Right lobe of liver (tissue), 6 donors: ENCODE measurements around the gene AKR1C2. TPM values are rescaled to one million over a fixed set of nuclear protein-coding genes. Genes with fewer than 3 reads are reported as not detected.
"Not testable (repeated sequence)": the region's sequence is repeated elsewhere in the genome, so short reads cannot be mapped to it uniquely, and the experiment has no call there.

Source experiments
- ATAC-seq, 4 donors: fragments of 200-7000 bp; cut with Tn5 transposase; one replicate each; pipeline ENCODE4 v1.9.1; 2020; ENCODE audit warnings: mild to moderate bottlenecking in 4 of 4, moderate library complexity in 4 of 4
- DNase-seq, 3 donors: peaks; one replicate each; pipeline ENCODE4 v3.0.0-alpha.2; 2020
- H3K27ac ChIP-seq, 3 donors: fragments of 200-600 bp; one replicate each; pipeline ENCODE4 v1.8.0; 2022
- H3K27me3 ChIP-seq, 2 donors: fragments of 200-600 bp; one replicate each; pipeline ENCODE4 v1.8.0; 2022
- H3K36me3 ChIP-seq, 4 donors: fragments of 200-600 bp; sonication (generic) in 1 of 4; one replicate each; pipeline versions ENCODE4 v1.5.1 to v1.8.0; 2017 to 2022; ENCODE audit warnings: control low read depth in 1 of 4
- H3K4me1 ChIP-seq, 4 donors: fragments of 200-600 bp; sonication (generic) in 1 of 4; one replicate each; pipeline versions ENCODE4 v1.5.1 to v1.8.0; 2017 to 2022; ENCODE audit warnings: control low read depth in 1 of 4
- H3K4me3 ChIP-seq, 3 donors: fragments of 200-600 bp; one replicate each; pipeline ENCODE4 v1.8.0; 2022
- H3K9me3 ChIP-seq, 4 donors: fragments of 200-600 bp; sonication (generic) in 1 of 4; one replicate each; pipeline versions ENCODE4 v1.5.1 to v1.8.0; 2017 to 2022; ENCODE audit warnings: control low read depth in 1 of 4
- CTCF ChIP-seq, 4 donors: fragments of 200-600 bp in 3 of 4; fragments of 450-650 bp in 1 of 4; IDR thresholded peaks; one replicate each; pipeline versions ENCODE4 v1.5.1 to v1.8.0; 2016 to 2022; ENCODE audit warnings: antibody characterized with exemption in 4 of 4, mild to moderate bottlenecking in 2 of 4
- POLR2A ChIP-seq: fragments of 450-650 bp; IDR thresholded peaks from one replicate; pipeline ENCODE4 v1.6.1; 2017; ENCODE audit warnings: antibody characterized with exemption, mild to moderate bottlenecking
- WGBS: methylation state at CpG from one replicate; pipeline ENCODE4 v1.1.6; 2018; ENCODE audit warnings: low coverage, low lambda C conversion rate; ENCODE audit not compliant: insufficient coverage; ENCODE audit errors: missing lambda C conversion rate; 5-methylcytosine and 5-hydroxymethylcytosine counted together
- intact Hi-C, 2 donors: fragments of 100-400 bp; cut with DNase I; formaldehyde crosslinking; loops; one replicate each; pipeline versions ENCODE4 v1.11.2 to v1.14.1; 2022
- total RNA-seq, 6 experiments: library from RNA; depleted of rRNA in 2 of 6; stranded (reverse); fragments of >200 nt in 2 of 6; fragmentation: NEBNext Ultra II Directional in 3 of 6; extraction: Animal tissue kit (Norgen Biotek cat#: 25700) in 3 of 6; gene quantifications; one replicate each; pipeline versions ENCODE4 v1.1.0 to v1.2.4, GENCODE V29; 2016 to 2023
- donor health status: DM: no; HTN: yes; CAD: no.
- donor health status: DM: no; HTN: no; CAD: no.
- donor health status: DM: no; HTN: no; CAD: no.
- donor health status: DM: no; HTN: yes; CAD: no.
- donor health status: DM: no; HTN: yes; CAD: no.

The AKR1C2 gene
- total RNA-seq, 6 experiments from 2014 or later: 203 to 2,018 (median 421) TPM

GRCh38 chr10:5018671-5019277 is 15.1 kb upstream of the AKR1C2 start:
- H3K9me3 ChIP-seq, H3K36me3 ChIP-seq, H3K4me3 ChIP-seq, H3K27me3 ChIP-seq, intact Hi-C loops: not testable (repeated sequence)
- 25% methylated on average over 2 of the region's 3 CpGs for WGBS
- peak; percentile 84 to 95 (median 89) for ATAC-seq
- H3K4me1 ChIP-seq: peaks cover 0 to 32% (median 2%) of the 10 kb centered on the region in 4 donors
- H3K27ac ChIP-seq: peak overlapping the region; percentile 47 to 72 (median 54)
- peak; percentile 24 to 48 (median 38) for TF ChIP-seq CTCF (IDR thresholded peaks at IDR 0.05)
- DNase-seq: peak; percentile 45 to 60 (median 56)

- no peak for ATAC-seq
- Histone ChIP-seq H3K4me3 (no peak overlapping the region), H3K27me3 (no peaks in the 10 kb centered on the region), H3K36me3 (no peaks in the 10 kb centered on the region), H3K4me1 (peaks cover 0 to 32% (median 2%) of the 10 kb centered on the region in 4 donors), H3K27ac (peak overlapping the region in 1 of 3 donors; percentile 72), H3K9me3 (no peaks in the 10 kb centered on the region)
- no peak for DNase-seq
- 60% methylated on average over 3 of the region's 3 CpGs for WGBS
- TF ChIP-seq CTCF (IDR thresholded peaks at IDR 0.05): no peak
- TF ChIP-seq POLR2A: no peak
- intact Hi-C loops: no loop called here
These were observed 14.5 kb upstream of the AKR1C2 start for GRCh38 chr10:5018134-5018533.

GRCh38 chr10:5014936-5015335 is 11.3 kb upstream of the AKR1C2 start:
- no peaks in the 10 kb centered on the region for H3K9me3 ChIP-seq
- H3K27ac ChIP-seq: peak overlapping the region in 1 of 3 donors; percentile 40
- intact Hi-C loops: no loop called here
- H3K4me3 ChIP-seq: no peak overlapping the region
- no peak for DNase-seq
- no peaks in the 10 kb centered on the region for H3K27me3 ChIP-seq
- ATAC-seq: peak; percentile 77 to 88 (median 82)
- H3K36me3 ChIP-seq: no peaks in the 10 kb centered on the region
- no peak for TF ChIP-seq POLR2A
- peak; percentile 38 to 57 (median 44) for TF ChIP-seq CTCF (IDR thresholded peaks at IDR 0.05)
- WGBS: 38% methylated on average over 1 of the region's 1 CpG
- H3K4me1 ChIP-seq: peaks cover 0 to 38% (median 2%) of the 10 kb centered on the region in 4 donors

- ATAC-seq, H3K27ac ChIP-seq, H3K27me3 ChIP-seq, DNase-seq, H3K36me3 ChIP-seq, intact Hi-C loops, H3K9me3 ChIP-seq, H3K4me3 ChIP-seq: not testable (repeated sequence)
- 72% methylated on average over 4 of the region's 4 CpGs for WGBS
- peaks cover 0 to 33% (median 1%) of the 10 kb centered on the region in 4 donors for H3K4me1 ChIP-seq
These were observed 10.7 kb upstream of the AKR1C2 start for GRCh38 chr10:5014200-5014910.

GRCh38 chr10:5013385-5013784 is 9.7 kb upstream of the AKR1C2 start:
- Histone ChIP-seq H3K36me3 (no peaks in the 10 kb centered on the region), H3K9me3 (no peaks in the 10 kb centered on the region), H3K27me3 (no peaks in the 10 kb centered on the region), H3K4me3 (no peak overlapping the region), H3K27ac (no peak overlapping the region), H3K4me1 (peaks cover 0 to 34% (median 0%) of the 10 kb centered on the region in 4 donors)
- TF ChIP-seq CTCF (IDR thresholded peaks at IDR 0.05): no peak
- TF ChIP-seq POLR2A: no peak
- WGBS: 56% methylated on average over 1 of the region's 1 CpG
- DNase-seq: no peak
- ATAC-seq: no peak
- intact Hi-C loops: no loop called here
